ENCODE measurements around the gene SCN11A. TPM values are rescaled to one million over a fixed set of nuclear protein-coding genes. Genes with fewer than 3 reads are reported as not detected.

The SCN11A gene
- total and polyA plus RNA-seq, 2 of the 13 experiments (the other 11 are each of a cell fraction or from before 2014, with no cell fraction given): 0.02 to 0.11 TPM

DNA sequence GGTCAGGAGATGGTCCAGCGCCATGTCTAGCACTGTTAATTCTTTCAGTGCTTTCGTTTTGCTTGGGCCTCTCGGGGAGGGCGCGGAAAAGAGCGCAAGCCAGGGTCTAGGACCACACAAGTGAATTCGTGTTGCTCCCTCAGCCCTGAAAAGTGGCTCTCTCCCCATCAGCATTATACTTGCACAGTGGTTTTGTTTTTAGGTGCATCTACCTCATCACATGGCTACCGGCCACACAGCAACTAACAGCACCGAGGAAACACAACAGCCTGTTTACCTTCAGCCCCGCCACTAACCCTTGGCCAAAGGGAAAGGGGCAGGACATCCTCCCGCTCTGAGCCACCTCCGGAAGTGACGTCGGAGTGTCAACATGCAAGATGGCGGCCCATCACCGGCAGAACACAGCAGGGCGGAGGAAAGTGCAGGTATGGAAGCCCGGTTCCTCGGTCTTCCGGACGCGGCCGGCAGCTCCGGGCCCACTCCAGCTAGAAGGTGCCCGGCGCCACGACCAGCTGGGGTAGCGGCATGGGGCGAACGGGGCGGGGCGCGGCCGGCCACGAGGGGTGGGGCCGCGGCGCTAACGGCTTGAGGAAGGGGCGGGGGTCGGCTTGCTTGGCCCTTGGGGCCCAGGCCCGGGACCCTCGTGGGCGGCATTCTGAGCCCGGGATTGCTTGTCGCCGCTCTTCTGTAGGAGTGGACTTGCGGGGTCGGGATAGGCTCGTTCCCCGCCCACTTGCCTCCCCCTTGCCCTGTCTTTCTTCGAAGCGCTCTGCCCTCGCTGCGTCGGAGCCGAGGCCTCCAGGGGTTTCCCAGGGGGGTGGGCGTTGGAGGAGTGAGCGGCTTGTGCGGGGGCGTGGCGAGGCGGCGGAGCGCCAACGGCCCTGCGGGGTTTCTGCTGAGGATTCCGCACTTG is at the start of gene SCN11A, which contains the start of gene WDR48 (continued):
- TF ChIP-seq, protein P1, sequence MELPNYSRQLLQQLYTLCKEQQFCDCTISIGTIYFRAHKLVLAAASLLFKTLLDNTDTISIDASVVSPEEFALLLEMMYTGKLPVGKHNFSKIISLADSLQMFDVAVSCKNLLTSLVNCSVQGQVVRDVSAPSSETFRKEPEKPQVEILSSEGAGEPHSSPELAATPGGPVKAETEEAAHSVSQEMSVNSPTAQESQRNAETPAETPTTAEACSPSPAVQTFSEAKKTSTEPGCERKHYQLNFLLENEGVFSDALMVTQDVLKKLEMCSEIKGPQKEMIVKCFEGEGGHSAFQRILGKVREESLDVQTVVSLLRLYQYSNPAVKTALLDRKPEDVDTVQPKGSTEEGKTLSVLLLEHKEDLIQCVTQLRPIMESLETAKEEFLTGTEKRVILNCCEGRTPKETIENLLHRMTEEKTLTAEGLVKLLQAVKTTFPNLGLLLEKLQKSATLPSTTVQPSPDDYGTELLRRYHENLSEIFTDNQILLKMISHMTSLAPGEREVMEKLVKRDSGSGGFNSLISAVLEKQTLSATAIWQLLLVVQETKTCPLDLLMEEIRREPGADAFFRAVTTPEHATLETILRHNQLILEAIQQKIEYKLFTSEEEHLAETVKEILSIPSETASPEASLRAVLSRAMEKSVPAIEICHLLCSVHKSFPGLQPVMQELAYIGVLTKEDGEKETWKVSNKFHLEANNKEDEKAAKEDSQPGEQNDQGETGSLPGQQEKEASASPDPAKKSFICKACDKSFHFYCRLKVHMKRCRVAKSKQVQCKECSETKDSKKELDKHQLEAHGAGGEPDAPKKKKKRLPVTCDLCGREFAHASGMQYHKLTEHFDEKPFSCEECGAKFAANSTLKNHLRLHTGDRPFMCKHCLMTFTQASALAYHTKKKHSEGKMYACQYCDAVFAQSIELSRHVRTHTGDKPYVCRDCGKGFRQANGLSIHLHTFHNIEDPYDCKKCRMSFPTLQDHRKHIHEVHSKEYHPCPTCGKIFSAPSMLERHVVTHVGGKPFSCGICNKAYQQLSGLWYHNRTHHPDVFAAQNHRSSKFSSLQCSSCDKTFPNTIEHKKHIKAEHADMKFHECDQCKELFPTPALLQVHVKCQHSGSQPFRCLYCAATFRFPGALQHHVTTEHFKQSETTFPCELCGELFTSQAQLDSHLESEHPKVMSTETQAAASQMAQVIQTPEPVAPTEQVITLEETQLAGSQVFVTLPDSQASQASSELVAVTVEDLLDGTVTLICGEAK (IDR thresholded peaks at IDR 0.05): peak; percentile 50
- TF ChIP-seq, protein P1 (CRISPR knock-in tag; IDR thresholded peaks at IDR 0.05): peak; percentile 68; the same call in 1 of the 2 replicates
- peak; percentile 54; the same call in 1 of the 2 replicates for TF ChIP-seq MIER3 (CRISPR knock-in tag; IDR thresholded peaks at IDR 0.05; ENCODE audit: borderline replicate concordance)
- TF ChIP-seq CC2D1A (CRISPR knock-in tag; IDR thresholded peaks at IDR 0.05): no peak
- TF ChIP-seq, protein P2, sequence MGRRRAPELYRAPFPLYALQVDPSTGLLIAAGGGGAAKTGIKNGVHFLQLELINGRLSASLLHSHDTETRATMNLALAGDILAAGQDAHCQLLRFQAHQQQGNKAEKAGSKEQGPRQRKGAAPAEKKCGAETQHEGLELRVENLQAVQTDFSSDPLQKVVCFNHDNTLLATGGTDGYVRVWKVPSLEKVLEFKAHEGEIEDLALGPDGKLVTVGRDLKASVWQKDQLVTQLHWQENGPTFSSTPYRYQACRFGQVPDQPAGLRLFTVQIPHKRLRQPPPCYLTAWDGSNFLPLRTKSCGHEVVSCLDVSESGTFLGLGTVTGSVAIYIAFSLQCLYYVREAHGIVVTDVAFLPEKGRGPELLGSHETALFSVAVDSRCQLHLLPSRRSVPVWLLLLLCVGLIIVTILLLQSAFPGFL (CRISPR knock-in tag; IDR thresholded peaks at IDR 0.05): no peak
- peak in 1 of 2 experiments; percentile 78; a peak in 2 of 4 replicates for TF ChIP-seq KLF16 (CRISPR knock-in tag; IDR thresholded peaks at IDR 0.05)
- no peak for TF ChIP-seq ZNF660 (CRISPR knock-in tag; IDR thresholded peaks at IDR 0.05; ENCODE audit: borderline replicate concordance, low read depth)
- no peak for TF ChIP-seq ZFP82 (CRISPR knock-in tag; IDR thresholded peaks at IDR 0.05; ENCODE audit: borderline replicate concordance)
- peak; percentile 56; the same call in 1 of the 2 replicates for TF ChIP-seq PAX8 (CRISPR knock-in tag; IDR thresholded peaks at IDR 0.05; ENCODE audit: borderline replicate concordance)
- TF ChIP-seq, protein P3, sequence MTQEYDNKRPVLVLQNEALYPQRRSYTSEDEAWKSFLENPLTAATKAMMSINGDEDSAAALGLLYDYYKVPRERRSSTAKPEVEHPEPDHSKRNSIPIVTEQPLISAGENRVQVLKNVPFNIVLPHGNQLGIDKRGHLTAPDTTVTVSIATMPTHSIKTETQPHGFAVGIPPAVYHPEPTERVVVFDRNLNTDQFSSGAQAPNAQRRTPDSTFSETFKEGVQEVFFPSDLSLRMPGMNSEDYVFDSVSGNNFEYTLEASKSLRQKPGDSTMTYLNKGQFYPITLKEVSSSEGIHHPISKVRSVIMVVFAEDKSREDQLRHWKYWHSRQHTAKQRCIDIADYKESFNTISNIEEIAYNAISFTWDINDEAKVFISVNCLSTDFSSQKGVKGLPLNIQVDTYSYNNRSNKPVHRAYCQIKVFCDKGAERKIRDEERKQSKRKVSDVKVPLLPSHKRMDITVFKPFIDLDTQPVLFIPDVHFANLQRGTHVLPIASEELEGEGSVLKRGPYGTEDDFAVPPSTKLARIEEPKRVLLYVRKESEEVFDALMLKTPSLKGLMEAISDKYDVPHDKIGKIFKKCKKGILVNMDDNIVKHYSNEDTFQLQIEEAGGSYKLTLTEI (CRISPR knock-in tag; conservative IDR thresholded peaks at IDR 0.05): no peak
- no peak for TF ChIP-seq RELA (CRISPR knock-in tag; IDR thresholded peaks at IDR 0.05)
- TF ChIP-seq LCORL (IDR thresholded peaks at IDR 0.05): no peak
- TF ChIP-seq LCORL (CRISPR knock-in tag; IDR thresholded peaks at IDR 0.05): no peak
- TF ChIP-seq ZBTB7A (CRISPR knock-in tag; IDR thresholded peaks at IDR 0.05): peak; percentile 68; the same call in 1 of the 2 replicates
